Skin epidermis (tissue), 12 donors: ENCODE results near the gene MAGED4B.
"Not testable (repeated sequence)": the region's sequence is repeated elsewhere in the genome, so short reads cannot be mapped to it uniquely, and the experiment has no call there.

ENCODE experiments used
- H3K27ac ChIP-seq, 21 experiments: fragments of 200-600 bp; sonication (generic) in 11 of 21; one replicate each; pipeline ENCODE4 v1.5.0; 2020; ENCODE audit warnings: mild to moderate bottlenecking in 3 of 21, inconsistent platforms in 2 of 21, moderate library complexity in 2 of 21
- H3K4me3 ChIP-seq, 7 experiments: fragments of 200-600 bp; sonication (generic) in 2 of 7; one replicate each; pipeline ENCODE4 v1.5.0; 2020; ENCODE audit warnings: inconsistent platforms in 2 of 7, mild to moderate bottlenecking in 2 of 7, moderate library complexity in 1 of 7

Gene MAGED4B

GRCh38 chrX:52068666-52069640, at the start of gene MAGED4B:
Gene MAGED4B, minus strand, starts transcription at chrX:52069183. Its CDS starts 1,011 bp downstream, at chrX:52068172.
- not testable (repeated sequence) for H3K4me3 ChIP-seq, H3K27ac ChIP-seq

- no peak overlapping the region for H3K27ac ChIP-seq
- no peak overlapping the region for H3K4me3 ChIP-seq
Measured at GRCh38 chrX:52118262-52118661, 49.3 kb upstream of the MAGED4B start.

GRCh38 chrX:52082578-52082977, 13.6 kb upstream of the MAGED4B start:
- Histone ChIP-seq H3K4me3 (no peak overlapping the region), H3K27ac (no peak overlapping the region)

GRCh38 chrX:52078131-52078530, 9.1 kb upstream of the MAGED4B start:
- H3K27ac ChIP-seq: no peak overlapping the region
- H3K4me3 ChIP-seq: no peak overlapping the region

- not testable (repeated sequence) for H3K4me3 ChIP-seq, H3K27ac ChIP-seq
Measured at GRCh38 chrX:52042288-52042687, 26.7 kb downstream of the MAGED4B start.

GRCh38 chrX:52034211-52034610, 34.8 kb downstream of the MAGED4B start:
- Histone ChIP-seq H3K4me3 (no peak overlapping the region), H3K27ac (no peak overlapping the region)

- Histone ChIP-seq H3K27ac (no peak overlapping the region), H3K4me3 (no peak overlapping the region)
Measured at GRCh38 chrX:52031371-52031770, 37.6 kb downstream of the MAGED4B start.

- Histone ChIP-seq H3K27ac (no peak overlapping the region), H3K4me3 (no peak overlapping the region)
Measured at GRCh38 chrX:52015794-52016193, 53.2 kb downstream of the MAGED4B start.
